H1 (cell line): ENCODE data around the gene OR2AE1. TPM values are rescaled to one million over a fixed set of nuclear protein-coding genes. Genes with fewer than 3 reads are reported as not detected.

Experiments used
- CTCF ChIA-PET: fragments of 300-600 bp; sonication (Branson Sonifier 250); formaldehyde crosslinking; loops from one replicate; lab custom pipeline; 2021; ENCODE audit not compliant: partially characterized antibody; lab: Charles Lee
- POLR2A ChIA-PET: fragments of 300-600 bp; sonication (Branson Sonifier 250); formaldehyde crosslinking; loops from one replicate; lab custom pipeline; 2021; ENCODE audit warnings: inconsistent platforms; ENCODE audit not compliant: partially characterized antibody; lab: Charles Lee
- DNase-seq, 2 experiments: peaks; one replicate each; pipeline versions ENCODE4 v3.0.0 to v3.0.0-alpha.2; 2010 to 2022; ENCODE audit warnings: low spot score in 2 of 2, low read depth in 1 of 2, mixed read lengths in 1 of 2
- FAIRE-seq: peaks from 2 replicates; lab custom pipeline; 2011; peaks lifted over from hg19 to GRCh38; lab: Jason Lieb, UNC
- H2AFZ ChIP-seq: 2 replicates; pipeline ENCODE4 v1.8.1; 2012; ENCODE audit warnings: low read length, inconsistent platforms
- H2AK5ac ChIP-seq: 2 replicates; pipeline ENCODE4 v1.6.1; 2013; ENCODE audit warnings: low read depth, low read length
- H2BK120ac ChIP-seq: replicated peaks from 2 replicates; pipeline ENCODE3; 2013; ENCODE audit warnings: low read depth, low read length, inconsistent platforms
- H2BK12ac ChIP-seq: 2 replicates; pipeline ENCODE4 v1.6.1; 2013; ENCODE audit warnings: low read depth, low read length
- H2BK15ac ChIP-seq: 2 replicates; pipeline ENCODE4 v1.6.1; 2013; ENCODE audit warnings: low read length
- H2BK20ac ChIP-seq: 2 replicates; pipeline ENCODE4 v1.6.1; 2013; ENCODE audit warnings: low read length
- H2BK5ac ChIP-seq: 2 replicates; pipeline ENCODE4 v1.6.1; 2013; ENCODE audit warnings: low read depth, low read length
- H3K14ac ChIP-seq: 2 replicates; pipeline ENCODE4 v1.6.1; 2013; ENCODE audit warnings: inconsistent platforms; ENCODE audit not compliant: insufficient read length
- H3K18ac ChIP-seq: 2 replicates; pipeline ENCODE4 v1.6.1; 2013; ENCODE audit warnings: low read length; ENCODE audit errors: extremely low read depth
- H3K23ac ChIP-seq: 2 replicates; pipeline ENCODE4 v1.6.1; 2013; ENCODE audit warnings: inconsistent platforms; ENCODE audit not compliant: insufficient read length
- H3K23me2 ChIP-seq: 2 replicates; pipeline ENCODE4 v1.6.1; 2013; ENCODE audit warnings: low read depth, low read length
- H3K27ac ChIP-seq: 2 replicates; pipeline ENCODE4 v1.6.1; 2011; ENCODE audit warnings: low read depth, low read length, inconsistent platforms
- H3K27me3 ChIP-seq, 4 experiments: replicated peaks in 1 of 4; 1 replicate in 1 of 4; 2 replicates in 3 of 4; pipeline versions ENCODE4 v1.6.1 to v1.8.1; 2011 to 2013; ENCODE audit warnings: low read length in 3 of 4, mild to moderate bottlenecking in 3 of 4, inconsistent platforms in 2 of 4, mixed read lengths in 2 of 4, moderate library complexity in 1 of 4; ENCODE audit not compliant: control insufficient read depth in 3 of 4, insufficient read depth in 3 of 4; ENCODE audit errors: extremely low read depth in 1 of 4
- H3K36me3 ChIP-seq, 4 experiments: 2 replicates each; pipeline versions ENCODE4 v1.6.1 to v1.8.1; 2011 to 2013; ENCODE audit warnings: mild to moderate bottlenecking in 4 of 4, low read length in 3 of 4, moderate library complexity in 2 of 4, control low read depth in 1 of 4, inconsistent platforms in 1 of 4; ENCODE audit not compliant: insufficient read depth in 4 of 4, control insufficient read depth in 2 of 4
- H3K4ac ChIP-seq: replicated peaks from 2 replicates; pipeline ENCODE3; 2013; ENCODE audit warnings: low read length, low read depth, mixed read lengths, inconsistent platforms; ENCODE audit not compliant: insufficient read length
- H3K4me1 ChIP-seq, 4 experiments: replicated peaks in 1 of 4; 1 replicate in 1 of 4; 2 replicates in 3 of 4; pipeline versions ENCODE4 v1.6.1 to v1.8.1; 2011 to 2013; ENCODE audit warnings: low read length in 3 of 4, inconsistent platforms in 2 of 4, mixed read lengths in 1 of 4; ENCODE audit not compliant: insufficient read depth in 4 of 4, control insufficient read depth in 3 of 4
- H3K4me2 ChIP-seq, 2 experiments: 2 replicates each; pipeline versions ENCODE4 v1.6.1 to v1.8.1; 2011 to 2013; ENCODE audit warnings: low read depth in 2 of 2, low read length in 2 of 2, control low read depth in 1 of 2, inconsistent platforms in 1 of 2, mild to moderate bottlenecking in 1 of 2; ENCODE audit not compliant: insufficient read depth in 1 of 2
- H3K4me3 ChIP-seq, 4 experiments: fragments of 200-600, 300-600 bp in 1 of 4; sonication (generic), shearing (Covaris generic), sonication (Bioruptor Twin) in 1 of 4; 2 replicates each; pipeline versions ENCODE4 v1.5.1 to v1.8.1; 2011 to 2016; ENCODE audit warnings: low read length in 4 of 4, low read depth in 3 of 4, control low read depth in 2 of 4, inconsistent platforms in 2 of 4, mild to moderate bottlenecking in 2 of 4, mixed read lengths in 1 of 4, moderate library complexity in 1 of 4; ENCODE audit not compliant: insufficient read depth in 2 of 4; ENCODE audit errors: extremely low read depth in 1 of 4
- H3K56ac ChIP-seq: replicated peaks from 2 replicates; pipeline ENCODE3; 2013; ENCODE audit warnings: low read depth, mild to moderate bottlenecking, mixed read lengths, low read length, inconsistent platforms; ENCODE audit not compliant: insufficient read length
- H3K79me1 ChIP-seq: 2 replicates; pipeline ENCODE4 v1.6.1; 2013; ENCODE audit warnings: low read depth, low read length, control low read depth
- H3K79me2 ChIP-seq, 2 experiments: 2 replicates each; pipeline versions ENCODE4 v1.6.1 to v1.8.1; 2012 to 2013; ENCODE audit warnings: low read length in 2 of 2, mild to moderate bottlenecking in 2 of 2, inconsistent platforms in 1 of 2; ENCODE audit not compliant: insufficient read depth in 2 of 2, control insufficient read depth in 1 of 2
- H3K9ac ChIP-seq, 4 experiments: replicated peaks in 1 of 4; 1 replicate in 1 of 4; 2 replicates in 3 of 4; pipeline versions ENCODE4 v1.6.1 to v1.8.1; 2011 to 2013; ENCODE audit warnings: low read depth in 3 of 4, low read length in 3 of 4, control low read depth in 2 of 4, mild to moderate bottlenecking in 2 of 4, moderate library complexity in 2 of 4, inconsistent platforms in 1 of 4; ENCODE audit errors: extremely low read depth in 1 of 4
- H3K9me3 ChIP-seq, 2 experiments: 2 replicates each; pipeline versions ENCODE4 v1.6.1 to v1.8.1; 2012 to 2013; ENCODE audit warnings: mild to moderate bottlenecking in 2 of 2, moderate library complexity in 2 of 2, control low read depth in 1 of 2, inconsistent platforms in 1 of 2, low read depth in 1 of 2, low read length in 1 of 2, mixed read lengths in 1 of 2; ENCODE audit not compliant: insufficient read depth in 2 of 2
- H4K20me1 ChIP-seq, 2 experiments: replicated peaks in 1 of 2; 2 replicates each; pipeline versions ENCODE3 to v1.8.1; 2011 to 2013; ENCODE audit warnings: inconsistent platforms in 2 of 2, low read length in 2 of 2, mild to moderate bottlenecking in 1 of 2; ENCODE audit not compliant: insufficient read depth in 2 of 2, control insufficient read depth in 1 of 2
- H4K5ac ChIP-seq: 2 replicates; pipeline ENCODE4 v1.6.1; 2013; ENCODE audit warnings: low read length, low read depth, mixed read lengths, inconsistent platforms; ENCODE audit not compliant: insufficient read length
- H4K8ac ChIP-seq: 2 replicates; pipeline ENCODE4 v1.8.0; 2013; ENCODE audit warnings: mild to moderate bottlenecking, moderate library complexity, low read length, inconsistent platforms; ENCODE audit not compliant: insufficient read depth; ENCODE audit errors: extremely low read depth
- H4K91ac ChIP-seq: replicated peaks from 2 replicates; pipeline ENCODE3; 2013; ENCODE audit warnings: low read length, mixed read lengths, inconsistent platforms; ENCODE audit not compliant: insufficient read length
- BRCA1 ChIP-seq: IDR thresholded peaks from 2 replicates; pipeline ENCODE4 v1.6.1; 2012; ENCODE audit warnings: low read depth, low read length, improper control_type of control experiment
- EP300 ChIP-seq, 2 experiments: IDR thresholded peaks; 1 replicate in 1 of 2; 2 replicates in 1 of 2; pipeline ENCODE4 v1.6.1; 2011 to 2012; ENCODE audit warnings: low read depth in 2 of 2, low read length in 2 of 2, mild to moderate bottlenecking in 2 of 2, borderline replicate concordance in 1 of 2, inconsistent platforms in 1 of 2, moderate library complexity in 1 of 2
- EZH2 ChIP-seq: fragments of 200-600 bp; sonication (generic); IDR thresholded peaks from 2 replicates; pipeline ENCODE4 v1.7.1; 2012; ENCODE audit warnings: low read depth, mild to moderate bottlenecking, moderate library complexity, low read length, inconsistent platforms; ENCODE audit not compliant: severe bottlenecking
- HDAC2 ChIP-seq, 2 experiments: fragments of 300-600 bp in 1 of 2; sonication (generic) in 1 of 2; IDR thresholded peaks; 2 replicates each; pipeline ENCODE4 v1.6.1; 2011 to 2012; ENCODE audit warnings: low read depth in 2 of 2, low read length in 2 of 2, mild to moderate bottlenecking in 2 of 2, moderate library complexity in 2 of 2, borderline replicate concordance in 1 of 2, inconsistent platforms in 1 of 2
- SIRT6 ChIP-seq: IDR thresholded peaks from one replicate; pipeline ENCODE4 v1.7.1; 2012; ENCODE audit warnings: low read length, inconsistent platforms
- SP4 ChIP-seq: IDR thresholded peaks from 2 replicates; pipeline ENCODE4 v1.6.1; 2012; ENCODE audit warnings: low read length, inconsistent platforms
- WGBS, 2 experiments: shearing (Covaris generic) in 1 of 2; methylation state at CpG; one replicate each; pipeline versions ENCODE4 v1.1.6 to v1.1.7; 2013 to 2015; ENCODE audit warnings: low lambda C conversion rate in 2 of 2, mixed read lengths in 2 of 2, inconsistent platforms in 1 of 2, low coverage in 1 of 2, missing lambda C conversion rate in 1 of 2; ENCODE audit not compliant: insufficient replicate concordance in 2 of 2, insufficient coverage in 1 of 2, insufficient read length in 1 of 2; ENCODE audit errors: extremely low coverage in 1 of 2, missing lambda C conversion rate in 1 of 2; 5-methylcytosine and 5-hydroxymethylcytosine counted together
- polyA plus RNA-seq, 7 experiments: library from polyadenylated mRNA; depleted of rRNA in 3 of 7; stranded (reverse) in 5 of 7; unstranded in 2 of 7; fragments of >200 nt in 5 of 7; fragments of 200-250 nt in 2 of 7; gene quantifications; 1 replicate in 5 of 7; 2 replicates in 1 of 7; 4 replicates in 1 of 7; pipeline versions ENCODE4 v1.2.1 to v1.2.3, GENCODE V29; 2011 to 2013; ENCODE audit warnings: missing spikeins in 2 of 7, mixed read lengths in 2 of 7
- total RNA-seq: library from RNA; stranded (reverse); fragmentation: NEBNext Ultra II Directional; extraction: Animal tissue kit (Norgen Biotek cat#: 25700); gene quantifications from 2 replicates; pipeline ENCODE4 v1.2.1, GENCODE V29; 2021
- TF ChIP-seq, protein P1 (sequence below): IDR thresholded peaks from 2 replicates; pipeline ENCODE4 v1.6.1; 2012; ENCODE audit warnings: inconsistent platforms

OR2AE1 gene
- total and polyA plus RNA-seq, 2 of the 8 experiments (the other 6 are each of a cell fraction or from before 2014, with no cell fraction given), result not detected

DNA sequence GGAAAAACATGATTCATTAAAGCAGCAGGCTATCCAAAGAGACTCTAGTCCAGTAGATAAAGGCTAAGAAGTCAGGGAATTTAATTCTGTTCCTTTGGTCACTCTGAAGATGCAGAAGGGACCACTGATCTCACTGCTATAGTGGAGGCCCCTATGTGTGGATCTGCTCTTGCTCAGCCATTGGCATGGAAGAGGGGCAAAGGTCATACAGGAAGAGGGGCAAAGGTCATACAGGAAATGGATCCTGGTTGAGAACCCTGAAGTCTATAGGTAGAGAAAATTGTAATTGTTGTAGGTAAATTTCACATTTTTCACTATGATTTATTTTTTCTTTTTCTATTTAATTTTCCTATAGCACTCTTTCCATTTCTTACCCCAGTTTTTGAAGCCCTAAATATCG, 21.6 kb downstream of the OR2AE1 start:
- Histone ChIP-seq H4K91ac (no peak overlapping the region), H3K9me3 (no peaks in the 10 kb centered on the region), H3K9ac (no peak overlapping the region), H3K4me1 (no peaks in the 10 kb centered on the region), H2BK120ac (no peak overlapping the region), H3K79me2 (no peaks in the 10 kb centered on the region), H3K27me3 (no peaks in the 10 kb centered on the region), H3K18ac (no peak overlapping the region), H3K4me2 (no peak overlapping the region), H3K23me2 (no peaks in the 10 kb centered on the region), H3K4ac (no peak overlapping the region), H4K8ac (no peak overlapping the region), H2BK12ac (no peak overlapping the region), H3K56ac (no peak overlapping the region), H4K20me1 (no peaks in the 10 kb centered on the region), H2BK20ac (no peak overlapping the region), H3K4me3 (no peak overlapping the region), H2AK5ac (no peak overlapping the region), H3K23ac (no peak overlapping the region), H3K79me1 (no peaks in the 10 kb centered on the region), H3K14ac (no peak overlapping the region), H2AFZ (no peak overlapping the region), H2BK15ac (no peak overlapping the region), H4K5ac (no peak overlapping the region), H3K27ac (no peak overlapping the region), H3K36me3 (no peaks in the 10 kb centered on the region), H2BK5ac (no peak overlapping the region)
- WGBS, 2 experiments, result 79% methylated on average over 1 of the region's 1 CpG; no CpG with 5 or more reads in 1 of the 2 experiments
- ChIA-PET CTCF (no interaction called here), POLR2A (no interaction called here)
- FAIRE-seq (no peak), DNase-seq (no peak)
- TF ChIP-seq, protein P1, sequence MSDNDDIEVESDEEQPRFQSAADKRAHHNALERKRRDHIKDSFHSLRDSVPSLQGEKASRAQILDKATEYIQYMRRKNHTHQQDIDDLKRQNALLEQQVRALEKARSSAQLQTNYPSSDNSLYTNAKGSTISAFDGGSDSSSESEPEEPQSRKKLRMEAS, result no peak
- TF ChIP-seq EP300 (IDR thresholded peaks at IDR 0.05; ENCODE audit: borderline replicate concordance in 1 of 2, low read depth in 2 of 2, low read length in 2 of 2), result no peak
- TF ChIP-seq SIRT6, result no peak
- no peak for TF ChIP-seq EZH2
- TF ChIP-seq SP4, result no peak
- TF ChIP-seq BRCA1, result no peak
- TF ChIP-seq HDAC2 (IDR thresholded peaks at IDR 0.05; ENCODE audit: borderline replicate concordance in 1 of 2, low read depth in 2 of 2, low read length in 2 of 2), result no peak
